Colonic mucosa (tissue), 4 donors: ENCODE results near the gene RTL10. TPM values are rescaled to one million over a fixed set of nuclear protein-coding genes. Genes with fewer than 3 reads are reported as not detected.
A peak's percentile ranks its signal among the peaks of the same experiment; 100 is the strongest.

ENCODE experiments used
- DNase-seq: peaks from one replicate; pipeline ENCODE4 v3.0.0-alpha.2; 2020
- H3K27ac ChIP-seq: fragments of 200-600 bp; one replicate; pipeline ENCODE4 v1.8.0; 2021
- H3K27me3 ChIP-seq: fragments of 200-600 bp; one replicate; pipeline ENCODE4 v1.8.0; 2021
- H3K36me3 ChIP-seq: fragments of 200-600 bp; one replicate; pipeline ENCODE4 v1.8.0; 2021
- H3K4me1 ChIP-seq: fragments of 200-600 bp; one replicate; pipeline ENCODE4 v1.8.0; 2021; ENCODE audit warnings: mild to moderate bottlenecking
- H3K4me3 ChIP-seq: fragments of 200-600 bp; one replicate; pipeline ENCODE4 v1.8.0; 2021
- H3K9ac ChIP-seq, 2 donors: one replicate each; pipeline ENCODE4 v1.7.0; 2013; ENCODE audit warnings: control low read depth in 2 of 2, low read depth in 2 of 2, low read length in 2 of 2
- H3K9me3 ChIP-seq: fragments of 200-600 bp; one replicate; pipeline ENCODE4 v1.8.0; 2021
- intact Hi-C: fragments of 100-400 bp; cut with DNase I; formaldehyde crosslinking; loops from one replicate; pipeline ENCODE4 v1.14.1; 2022
- total RNA-seq, 2 donors: library from RNA; stranded (reverse); fragmentation: NEBNext Ultra II Directional in 1 of 2; extraction: Animal tissue kit (Norgen Biotek cat#: 25700) in 1 of 2; gene quantifications; one replicate each; pipeline ENCODE4 v1.2.1, GENCODE V29; 2021
- TF ChIP-seq, protein P1 (sequence below): fragments of 200-600 bp; IDR thresholded peaks from one replicate; pipeline ENCODE4 v1.8.0; 2022; ENCODE audit warnings: antibody characterized with exemption, mild to moderate bottlenecking
- donor health status: healthy.
- donor health status: DM: no; HTN: no; CAD: no.
- donor health status: DM: no; HTN: no; CAD: no.

Gene RTL10
- total RNA-seq, 2 donors from 2014 or later, result 9.7 to 14.1 TPM

DNA sequence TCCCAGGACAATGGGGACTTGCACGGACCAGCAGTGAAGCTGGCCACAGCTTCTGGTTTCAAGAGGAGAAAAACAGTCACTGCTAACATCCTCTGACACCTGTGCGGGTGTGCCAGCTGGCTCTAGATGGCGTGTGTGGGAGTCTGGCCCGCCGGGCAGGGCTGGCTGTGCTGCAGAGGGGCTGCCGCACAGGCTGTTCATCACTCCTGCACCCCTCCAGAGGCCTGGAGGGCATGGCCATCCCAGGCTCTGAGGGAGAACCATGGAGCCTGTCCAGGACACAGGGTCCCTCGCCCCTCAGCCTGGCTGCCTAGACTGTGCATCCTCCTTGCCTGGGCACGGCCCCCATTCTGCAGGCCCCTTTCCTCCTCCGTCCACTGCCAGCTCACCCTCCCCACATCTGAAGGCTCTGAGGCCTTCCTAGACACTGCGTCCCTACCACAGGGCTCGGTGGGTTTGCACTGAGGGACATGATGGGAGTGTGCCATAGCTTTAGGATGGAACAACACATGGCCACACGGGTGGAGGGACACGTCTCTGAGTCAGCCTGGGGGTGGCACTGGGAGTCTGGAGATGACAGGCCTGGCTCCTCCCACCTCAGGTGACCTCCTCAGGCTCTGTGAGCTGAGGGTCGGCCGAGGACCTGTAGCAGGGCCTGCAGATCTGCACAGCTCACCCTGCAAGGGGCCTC is 42.1 kb upstream of the RTL10 start:
- Histone ChIP-seq H3K9me3 (no peaks in the 10 kb centered on the region), H3K27me3 (no peaks in the 10 kb centered on the region), H3K4me3 (no peak overlapping the region), H3K36me3 (no peaks in the 10 kb centered on the region), H3K9ac (no peak overlapping the region), H3K4me1 (no peaks in the 10 kb centered on the region), H3K27ac (no peak overlapping the region)
- intact Hi-C loops, result no loop called here
- DNase-seq, result no peak
- TF ChIP-seq, protein P1, sequence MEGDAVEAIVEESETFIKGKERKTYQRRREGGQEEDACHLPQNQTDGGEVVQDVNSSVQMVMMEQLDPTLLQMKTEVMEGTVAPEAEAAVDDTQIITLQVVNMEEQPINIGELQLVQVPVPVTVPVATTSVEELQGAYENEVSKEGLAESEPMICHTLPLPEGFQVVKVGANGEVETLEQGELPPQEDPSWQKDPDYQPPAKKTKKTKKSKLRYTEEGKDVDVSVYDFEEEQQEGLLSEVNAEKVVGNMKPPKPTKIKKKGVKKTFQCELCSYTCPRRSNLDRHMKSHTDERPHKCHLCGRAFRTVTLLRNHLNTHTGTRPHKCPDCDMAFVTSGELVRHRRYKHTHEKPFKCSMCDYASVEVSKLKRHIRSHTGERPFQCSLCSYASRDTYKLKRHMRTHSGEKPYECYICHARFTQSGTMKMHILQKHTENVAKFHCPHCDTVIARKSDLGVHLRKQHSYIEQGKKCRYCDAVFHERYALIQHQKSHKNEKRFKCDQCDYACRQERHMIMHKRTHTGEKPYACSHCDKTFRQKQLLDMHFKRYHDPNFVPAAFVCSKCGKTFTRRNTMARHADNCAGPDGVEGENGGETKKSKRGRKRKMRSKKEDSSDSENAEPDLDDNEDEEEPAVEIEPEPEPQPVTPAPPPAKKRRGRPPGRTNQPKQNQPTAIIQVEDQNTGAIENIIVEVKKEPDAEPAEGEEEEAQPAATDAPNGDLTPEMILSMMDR, result no peak

DNA sequence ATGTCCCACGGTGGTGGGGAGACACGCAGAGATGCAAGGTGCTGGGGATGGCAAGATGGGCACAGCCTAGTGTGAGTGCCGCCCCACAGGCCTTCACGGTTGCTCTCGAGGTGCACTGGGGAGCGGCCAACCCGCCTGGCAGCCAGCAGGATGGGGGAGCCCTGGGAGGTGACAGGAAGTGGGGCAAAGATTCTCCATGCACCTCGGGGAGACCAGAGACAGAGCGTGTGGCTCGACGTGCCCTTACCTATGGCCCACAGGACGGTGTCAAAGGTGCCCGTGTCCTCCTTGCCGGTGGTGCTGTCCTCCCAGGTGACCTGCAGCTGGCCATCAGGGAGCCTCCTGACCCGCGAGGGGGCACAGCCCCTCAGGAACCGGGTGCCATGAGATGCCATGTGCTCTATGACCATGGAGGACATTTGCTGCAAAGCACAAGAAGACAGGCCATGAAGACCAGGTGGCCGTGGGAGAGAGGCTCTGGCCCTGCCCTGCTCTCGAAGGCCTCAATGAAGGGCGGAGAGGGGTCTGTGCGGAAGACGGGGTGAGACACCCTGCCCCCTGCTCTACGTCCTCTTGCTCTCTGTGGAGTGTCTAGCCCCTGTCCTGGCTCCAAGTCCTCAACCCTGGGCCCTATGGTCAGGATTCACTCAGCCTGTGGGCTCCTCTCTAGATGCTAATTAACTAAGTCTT is 40.6 kb upstream of the RTL10 start:
- Histone ChIP-seq H3K27me3 (no peaks in the 10 kb centered on the region), H3K4me3 (no peak overlapping the region), H3K4me1 (no peaks in the 10 kb centered on the region), H3K9me3 (no peaks in the 10 kb centered on the region), H3K27ac (no peak overlapping the region), H3K36me3 (no peaks in the 10 kb centered on the region), H3K9ac (no peak overlapping the region)
- intact Hi-C loops, result no loop called here
- no peak for DNase-seq
- TF ChIP-seq, protein P1, result no peak

DNA sequence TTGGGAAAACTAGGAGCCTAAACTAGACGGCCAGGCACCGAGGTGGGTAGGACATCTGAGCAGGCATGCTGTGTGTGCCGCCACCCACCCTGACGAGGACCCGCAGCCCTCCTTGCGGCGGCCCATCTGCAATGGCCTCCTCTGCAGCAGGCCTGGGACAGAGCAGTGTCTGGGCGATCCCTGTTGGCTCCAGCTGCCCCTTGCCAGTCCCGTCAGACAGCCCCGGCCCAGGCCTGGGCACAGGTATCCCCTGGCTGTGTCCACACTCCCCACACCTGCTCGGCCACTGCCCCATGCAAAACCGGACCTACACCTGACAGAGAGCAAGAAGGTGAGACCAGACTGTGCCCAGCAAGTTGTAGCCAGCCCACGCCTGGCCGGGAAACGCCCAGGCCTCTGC is 38.7 kb upstream of the RTL10 start:
- Histone ChIP-seq H3K27ac (no peak overlapping the region), H3K36me3 (no peaks in the 10 kb centered on the region)
- DNase-seq, result no peak

DNA sequence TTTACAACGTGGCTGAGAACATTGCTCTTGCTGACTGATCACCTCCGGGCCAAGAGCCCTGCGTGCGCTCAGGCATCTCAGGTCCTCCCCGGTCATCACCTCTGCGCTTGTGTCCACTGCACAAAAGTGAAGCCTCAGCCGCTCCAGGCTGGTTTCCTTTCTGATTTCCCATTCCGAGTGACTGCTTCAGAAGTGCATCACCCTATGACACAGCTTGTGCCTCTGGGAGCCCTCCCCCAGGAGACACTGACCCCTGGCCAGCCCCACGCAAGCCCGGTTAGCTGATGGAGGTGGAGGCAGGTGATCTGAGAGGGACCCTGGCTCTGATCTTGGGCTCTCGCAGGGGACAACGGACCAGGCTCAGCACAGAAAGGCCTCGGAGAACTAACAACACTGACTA is 38.3 kb upstream of the RTL10 start:
- H3K27ac ChIP-seq, result no peak overlapping the region

More for the DNA sequence above, 38.7 kb upstream of the RTL10 start:
- Histone ChIP-seq H3K4me3 (no peak overlapping the region), H3K9ac (no peak overlapping the region), H3K27me3 (no peaks in the 10 kb centered on the region), H3K9me3 (no peaks in the 10 kb centered on the region), H3K4me1 (no peaks in the 10 kb centered on the region)
- intact Hi-C loops, result no loop called here
- TF ChIP-seq, protein P1, result no peak

DNA sequence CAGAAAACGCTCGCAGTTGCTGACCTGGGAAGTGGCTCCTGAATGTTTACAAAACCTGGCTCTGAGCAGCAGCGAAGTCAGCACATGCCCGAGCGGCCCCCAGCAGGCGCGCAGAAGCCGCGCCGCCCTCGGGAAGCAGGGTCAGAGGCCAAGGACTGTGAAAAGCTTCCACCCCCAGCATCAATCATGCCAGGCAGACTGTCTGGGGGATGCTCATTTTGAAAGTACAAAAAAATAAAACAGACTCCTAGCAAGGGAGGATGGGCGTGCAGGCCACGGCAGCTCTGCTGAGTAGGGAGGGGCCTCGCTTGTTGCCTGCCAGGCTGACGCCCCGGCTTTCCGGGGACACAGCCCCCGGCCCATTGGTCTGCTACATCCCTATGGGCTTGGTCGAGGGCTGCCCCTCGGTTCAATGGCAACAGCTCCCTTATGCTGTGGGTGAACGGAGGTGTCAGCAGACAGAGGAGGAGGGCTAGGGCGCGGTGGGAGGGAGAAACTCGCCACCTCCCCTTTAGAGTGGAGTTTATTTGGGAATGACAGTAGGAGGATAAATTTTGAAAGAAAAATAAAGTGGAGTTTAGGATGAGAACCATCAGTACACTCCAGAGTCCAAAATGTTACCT is 37.7 kb upstream of the RTL10 start:
- TF ChIP-seq, protein P1, result no peak
- Histone ChIP-seq H3K27ac (no peak overlapping the region), H3K27me3 (no peaks in the 10 kb centered on the region), H3K36me3 (no peaks in the 10 kb centered on the region), H3K9me3 (no peaks in the 10 kb centered on the region), H3K4me1 (no peaks in the 10 kb centered on the region), H3K9ac (no peak overlapping the region), H3K4me3 (no peak overlapping the region)
- intact Hi-C loops, result no loop called here
- no peak for DNase-seq

More for the DNA sequence above, 38.3 kb upstream of the RTL10 start:
- Histone ChIP-seq H3K36me3 (no peaks in the 10 kb centered on the region), H3K4me1 (no peaks in the 10 kb centered on the region), H3K4me3 (no peak overlapping the region), H3K9ac (peak overlapping the region in 1 of 2 donors; percentile 26), H3K27me3 (no peaks in the 10 kb centered on the region), H3K9me3 (no peaks in the 10 kb centered on the region)
- DNase-seq, result no peak
- TF ChIP-seq, protein P1, result no peak
- intact Hi-C loops, result no loop called here
